Mucosa of descending colon (tissue), 3 donors: ENCODE data around the gene NT5DC1. TPM values are rescaled to one million over a fixed set of nuclear protein-coding genes. Genes with fewer than 3 reads are reported as not detected.
A peak's percentile ranks its signal among the peaks of the same experiment; 100 is the strongest.

Source experiments
- ATAC-seq: fragments of 200-7000 bp; cut with Tn5 transposase; one replicate; pipeline ENCODE4 v1.9.1; 2020; ENCODE audit warnings: mild to moderate bottlenecking, moderate library complexity
- DNase-seq, 3 donors: peaks; one replicate each; pipeline ENCODE4 v3.0.0-alpha.2; 2020
- H3K36me3 ChIP-seq: fragments of 200-600 bp; one replicate; pipeline ENCODE4 v1.8.0; 2021; ENCODE audit warnings: low read depth, mild to moderate bottlenecking
- H3K4me1 ChIP-seq: fragments of 200-600 bp; one replicate; pipeline ENCODE4 v1.8.0; 2021; ENCODE audit warnings: low read depth, mild to moderate bottlenecking
- H3K4me3 ChIP-seq: fragments of 200-600 bp; one replicate; pipeline ENCODE4 v1.8.0; 2021; ENCODE audit warnings: mild to moderate bottlenecking
- H3K9me3 ChIP-seq: fragments of 200-600 bp; one replicate; pipeline ENCODE4 v1.8.0; 2021; ENCODE audit warnings: mild to moderate bottlenecking
- intact Hi-C, 2 donors: fragments of 100-400 bp; cut with DNase I in 1 of 2; cut with micrococcal nuclease in 1 of 2; formaldehyde crosslinking; loops; one replicate each; pipeline versions ENCODE4 v1.11.0 to v1.11.1; 2022; cut with DNase I, micrococcal nuclease
- total RNA-seq, 3 donors: library from RNA; stranded (reverse); fragmentation: NEBNext Ultra II Directional in 2 of 3; extraction: Animal tissue kit (Norgen Biotek cat#: 25700) in 2 of 3; gene quantifications; one replicate each; pipeline versions ENCODE4 v1.2.1 to v1.2.4, GENCODE V29; 2021 to 2023
- TF ChIP-seq, protein P1 (sequence below): fragments of 200-600 bp; IDR thresholded peaks from one replicate; pipeline ENCODE4 v1.8.0; 2022; ENCODE audit warnings: antibody characterized with exemption, mild to moderate bottlenecking
- donor health status: DM: no; HTN: no; CAD: no; lungs with moderate emphysema.
- donor health status: DM: no; HTN: no; CAD: no.
- donor health status: DM: no; HTN: yes; CAD: no.

The NT5DC1 gene
- total RNA-seq, 3 donors from 2014 or later, result 32.6 to 49.6 (median 43.2) TPM

DNA sequence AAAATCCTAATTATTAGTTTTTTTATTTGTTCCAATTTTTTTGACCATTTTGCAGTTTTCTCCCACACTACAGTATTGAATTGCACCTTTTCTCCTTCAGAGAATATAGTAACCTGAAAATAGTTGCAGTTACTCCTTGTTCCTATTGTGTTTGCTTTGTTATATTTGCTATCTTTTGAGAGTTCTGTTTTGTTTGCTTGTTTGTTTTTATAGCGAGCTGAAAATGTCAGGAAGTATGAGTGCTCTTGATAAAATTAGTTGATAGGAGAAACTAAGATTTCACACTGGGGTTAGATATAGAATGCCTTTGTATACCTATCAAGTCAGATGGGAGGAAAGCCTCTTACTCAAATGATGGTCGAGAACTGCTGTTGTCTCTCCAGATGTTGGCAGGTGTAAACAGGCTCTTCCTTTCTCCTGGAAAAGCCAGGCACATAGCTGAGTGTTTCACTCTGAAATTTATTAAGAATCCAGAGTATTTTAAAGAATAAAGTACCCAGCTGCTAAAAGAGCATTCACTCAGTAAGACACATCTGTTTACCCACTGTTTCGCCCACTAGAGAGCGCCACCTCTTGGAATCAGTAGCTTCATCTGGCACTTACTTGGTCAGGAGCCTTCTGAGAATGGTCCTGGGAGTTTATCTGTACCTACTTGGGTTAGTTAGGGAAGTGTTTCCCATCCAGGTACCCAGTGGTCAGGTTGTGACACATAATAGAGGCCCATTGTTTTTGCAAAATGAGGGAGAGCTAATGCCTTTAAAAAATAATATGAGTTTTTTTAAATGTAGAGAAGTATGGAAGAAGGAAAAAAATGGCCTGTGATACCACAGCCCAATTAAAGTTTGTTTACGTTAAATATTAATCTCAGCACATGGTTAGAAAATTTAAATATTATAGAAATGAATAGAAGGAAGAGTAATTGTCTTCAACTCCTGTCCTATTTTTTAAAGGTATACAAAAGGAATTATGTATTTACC lies 11.2 kb downstream of the NT5DC1 start:
- Histone ChIP-seq H3K36me3 (no peaks in the 10 kb centered on the region), H3K9me3 (no peaks in the 10 kb centered on the region), H3K4me1 (no peaks in the 10 kb centered on the region), H3K4me3 (no peak overlapping the region)
- ATAC-seq (peak; percentile 74), DNase-seq (peak in 2 of 3 donors; percentile 45 to 76)
- intact Hi-C loops, result no loop called here
- TF ChIP-seq, protein P1, sequence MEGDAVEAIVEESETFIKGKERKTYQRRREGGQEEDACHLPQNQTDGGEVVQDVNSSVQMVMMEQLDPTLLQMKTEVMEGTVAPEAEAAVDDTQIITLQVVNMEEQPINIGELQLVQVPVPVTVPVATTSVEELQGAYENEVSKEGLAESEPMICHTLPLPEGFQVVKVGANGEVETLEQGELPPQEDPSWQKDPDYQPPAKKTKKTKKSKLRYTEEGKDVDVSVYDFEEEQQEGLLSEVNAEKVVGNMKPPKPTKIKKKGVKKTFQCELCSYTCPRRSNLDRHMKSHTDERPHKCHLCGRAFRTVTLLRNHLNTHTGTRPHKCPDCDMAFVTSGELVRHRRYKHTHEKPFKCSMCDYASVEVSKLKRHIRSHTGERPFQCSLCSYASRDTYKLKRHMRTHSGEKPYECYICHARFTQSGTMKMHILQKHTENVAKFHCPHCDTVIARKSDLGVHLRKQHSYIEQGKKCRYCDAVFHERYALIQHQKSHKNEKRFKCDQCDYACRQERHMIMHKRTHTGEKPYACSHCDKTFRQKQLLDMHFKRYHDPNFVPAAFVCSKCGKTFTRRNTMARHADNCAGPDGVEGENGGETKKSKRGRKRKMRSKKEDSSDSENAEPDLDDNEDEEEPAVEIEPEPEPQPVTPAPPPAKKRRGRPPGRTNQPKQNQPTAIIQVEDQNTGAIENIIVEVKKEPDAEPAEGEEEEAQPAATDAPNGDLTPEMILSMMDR, result no peak

DNA sequence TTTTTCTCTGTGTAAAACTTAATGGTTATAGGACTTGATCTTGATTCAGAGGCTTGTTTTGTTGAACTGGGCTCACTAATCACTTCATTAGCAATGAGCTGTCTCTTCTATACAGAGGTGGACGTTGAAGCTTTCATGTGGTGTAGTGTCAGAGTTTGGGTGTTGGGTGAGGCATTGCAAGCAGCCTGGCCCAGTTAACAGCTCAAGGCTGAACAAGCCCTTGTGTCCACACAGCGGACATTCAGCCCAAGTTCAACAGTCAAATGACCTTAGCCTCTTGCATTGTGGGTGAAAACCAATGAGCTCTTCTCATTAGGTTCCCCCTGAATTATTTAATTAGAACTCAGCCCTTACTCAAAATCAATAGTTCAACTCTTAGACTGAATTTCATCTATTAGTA lies 12.7 kb downstream of the NT5DC1 start:
- intact Hi-C loops, result no loop called here
- DNase-seq (no peak), ATAC-seq (no peak)
- Histone ChIP-seq H3K4me1 (no peaks in the 10 kb centered on the region), H3K4me3 (no peak overlapping the region), H3K9me3 (no peaks in the 10 kb centered on the region), H3K36me3 (no peaks in the 10 kb centered on the region)
- TF ChIP-seq, protein P1, result no peak

DNA sequence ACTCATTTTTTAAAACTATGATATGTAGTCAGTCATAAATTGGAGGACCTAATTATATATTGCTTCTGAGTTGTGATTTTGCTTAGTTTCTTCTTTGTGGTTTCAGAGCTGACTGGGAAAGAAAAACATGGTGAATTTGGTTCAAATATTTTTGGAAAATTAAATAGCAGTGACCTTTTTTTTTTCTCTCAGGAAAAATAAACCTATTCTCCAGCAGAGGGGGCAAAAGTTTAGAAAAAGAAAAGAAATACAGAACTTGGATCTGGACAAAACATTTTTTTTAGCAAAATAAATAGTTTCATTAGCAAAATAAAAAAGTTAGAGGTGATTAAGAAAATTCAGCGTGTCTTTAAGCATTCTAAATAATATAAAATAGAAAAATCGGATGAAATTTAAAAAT lies 15.1 kb downstream of the NT5DC1 start:
- no peaks in the 10 kb centered on the region for H3K9me3 ChIP-seq
- DNase-seq (no peak), ATAC-seq (no peak)
- no peaks in the 10 kb centered on the region for H3K4me1 ChIP-seq
- H3K36me3 ChIP-seq, result no peaks in the 10 kb centered on the region
- TF ChIP-seq, protein P1, result no peak
- H3K4me3 ChIP-seq, result no peak overlapping the region
- intact Hi-C loops, result no loop called here

DNA sequence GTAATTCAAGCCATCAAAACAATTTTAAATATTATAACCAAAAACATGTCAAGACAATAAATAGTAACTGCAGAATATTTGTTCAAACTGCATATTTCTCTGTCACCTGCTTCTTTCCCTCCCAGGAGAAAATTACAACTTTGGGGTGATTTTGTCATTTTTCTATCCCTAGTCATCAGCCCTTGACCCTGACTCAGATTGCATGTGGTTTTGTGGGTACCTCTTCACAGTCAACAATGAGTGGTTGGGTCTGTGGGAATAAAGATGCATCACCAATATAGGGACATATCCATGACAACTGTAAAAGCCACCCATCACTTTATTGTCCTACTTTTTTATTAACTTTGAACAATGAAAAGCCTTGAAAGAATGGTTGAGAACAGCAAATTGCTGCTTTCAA lies 18.0 kb downstream of the NT5DC1 start:
- TF ChIP-seq, protein P1, result no peak
- Histone ChIP-seq H3K4me3 (no peak overlapping the region), H3K9me3 (no peaks in the 10 kb centered on the region), H3K4me1 (no peaks in the 10 kb centered on the region), H3K36me3 (no peaks in the 10 kb centered on the region)
- intact Hi-C loops, result no loop called here
- DNase-seq, result no peak
- ATAC-seq, result no peak

DNA sequence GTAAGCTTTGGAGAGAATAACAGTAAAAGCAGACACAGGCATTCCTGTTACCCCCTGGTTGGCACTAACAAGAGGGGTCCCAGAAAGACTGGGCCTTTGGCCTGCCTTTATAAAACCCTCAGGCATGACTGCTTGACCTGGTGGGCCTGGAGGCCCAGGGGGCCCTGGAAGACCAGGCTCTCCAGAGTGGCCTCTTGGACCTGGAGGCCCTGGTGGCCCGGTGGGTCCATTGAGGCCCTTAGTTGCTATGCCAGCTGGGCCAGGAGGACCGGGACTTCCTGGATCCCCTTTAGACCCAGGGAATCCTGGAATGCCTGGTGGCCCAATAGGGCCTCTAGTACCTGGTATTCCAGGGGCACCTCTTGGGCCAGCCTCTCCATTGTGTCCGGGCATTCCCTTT lies 19.8 kb downstream of the NT5DC1 start:
- no peaks in the 10 kb centered on the region for H3K36me3 ChIP-seq
- ATAC-seq (no peak), DNase-seq (no peak)
- TF ChIP-seq, protein P1, result no peak
- H3K9me3 ChIP-seq, result no peaks in the 10 kb centered on the region
- no peak overlapping the region for H3K4me3 ChIP-seq
- H3K4me1 ChIP-seq, result no peaks in the 10 kb centered on the region
- intact Hi-C loops, result no loop called here
